Activated CD4-positive, CD25-positive, alpha-beta regulatory T cell (primary cell): ENCODE measurements around the gene RIN1.
A peak's percentile ranks its signal among the peaks of the same experiment; 100 is the strongest.

ENCODE experiments used
- DNase-seq, 4 experiments: peaks; one replicate each; lab custom pipeline; 2025; lab: John Stamatoyannopoulos, UW

RIN1 gene

GRCh38 chr11:66282468-66283455 is 53.5 kb downstream of the RIN1 start:
- DNase-seq: peak; percentile 95 to 100 (median 98)
